ENCODE measurements around the gene IQCH. TPM values are rescaled to one million over a fixed set of nuclear protein-coding genes. Genes with fewer than 3 reads are reported as not detected.

The IQCH gene
- total RNA-seq, 3 donors from 2014 or later (not counting 1 experiment from before 2014, with no cell fraction given), result 0.78 to 1.4 (median 0.86) TPM

- no peaks in the 10 kb centered on the region for H3K9me3 Mint-ChIP-seq
- Histone ChIP-seq H3K4me1 (ENCODE audit: control insufficient read depth, insufficient read depth, low read length) (no peaks in the 10 kb centered on the region), H3K4me3 (ENCODE audit: low read length) (no peak overlapping the region), H3K9me3 (ENCODE audit: control insufficient read depth, insufficient read depth, low read length) (no peaks in the 10 kb centered on the region), H3K27me3 (ENCODE audit: control insufficient read depth, insufficient read depth, low read length) (peaks cover 2% of the 10 kb centered on the region), H3K36me3 (ENCODE audit: control insufficient read depth, insufficient read depth, low read length) (no peaks in the 10 kb centered on the region), H3K27ac (ENCODE audit: low read length) (no peak overlapping the region)
- H3K36me3 Mint-ChIP-seq, result no peaks in the 10 kb centered on the region
- peaks cover 8 to 49% of the 10 kb centered on the region in 2 donors for H3K27me3 Mint-ChIP-seq (ENCODE audit: low read depth in 2 of 2)
- WGBS (ENCODE audit: insufficient coverage), result 86% methylated on average over 3 of the region's 3 CpGs
- H3K27ac Mint-ChIP-seq, result no peak overlapping the region
- TF ChIP-seq CTCF (IDR thresholded peaks at IDR 0.05), result no peak
- ATAC-seq (no peak), DNase-seq (no peak)
- intact Hi-C loops (cut with micrococcal nuclease), result no loop called here
- H3K4me3 Mint-ChIP-seq, result no peak overlapping the region
- H3K4me1 Mint-ChIP-seq, result no peaks in the 10 kb centered on the region
Observed at GRCh38 chr15:67319961-67320360, 65.4 kb downstream of the IQCH start.

GRCh38 chr15:67321352-67321751 lies 66.8 kb downstream of the IQCH start:
- Mint-ChIP-seq H3K4me3 (no peak overlapping the region), H3K27ac (no peak overlapping the region), H3K4me1 (no peaks in the 10 kb centered on the region), H3K27me3 (ENCODE audit: low read depth in 2 of 2) (peaks cover 8 to 50% of the 10 kb centered on the region in 2 donors), H3K36me3 (no peaks in the 10 kb centered on the region), H3K9me3 (no peaks in the 10 kb centered on the region)
- Histone ChIP-seq H3K9me3 (ENCODE audit: control insufficient read depth, insufficient read depth, low read length) (no peaks in the 10 kb centered on the region), H3K36me3 (ENCODE audit: control insufficient read depth, insufficient read depth, low read length) (no peaks in the 10 kb centered on the region), H3K27me3 (ENCODE audit: control insufficient read depth, insufficient read depth, low read length) (peaks cover 2% of the 10 kb centered on the region), H3K4me1 (ENCODE audit: control insufficient read depth, insufficient read depth, low read length) (no peaks in the 10 kb centered on the region), H3K27ac (ENCODE audit: low read length) (no peak overlapping the region), H3K4me3 (ENCODE audit: low read length) (no peak overlapping the region)
- ATAC-seq (no peak), DNase-seq (no peak)
- TF ChIP-seq CTCF (IDR thresholded peaks at IDR 0.05), result no peak
- intact Hi-C loops (cut with micrococcal nuclease), result no loop called here

- H3K27me3 ChIP-seq (ENCODE audit: control insufficient read depth, insufficient read depth, low read length), result peaks cover 2% of the 10 kb centered on the region
- no peaks in the 10 kb centered on the region for H3K36me3 ChIP-seq (ENCODE audit: control insufficient read depth, insufficient read depth, low read length)
- Mint-ChIP-seq H3K36me3 (peaks cover 1% of the 10 kb centered on the region), H3K27me3 (ENCODE audit: low read depth in 2 of 2) (peaks cover 8 to 51% of the 10 kb centered on the region in 2 donors), H3K9me3 (no peaks in the 10 kb centered on the region), H3K27ac (no peak overlapping the region), H3K4me3 (no peak overlapping the region), H3K4me1 (no peaks in the 10 kb centered on the region)
- ATAC-seq, result no peak
- intact Hi-C loops (cut with micrococcal nuclease), result no loop called here
- WGBS (ENCODE audit: insufficient coverage), result 93% methylated on average over 4 of the region's 4 CpGs
- no peak for TF ChIP-seq CTCF (IDR thresholded peaks at IDR 0.05)
- H3K4me1 ChIP-seq (ENCODE audit: control insufficient read depth, insufficient read depth, low read length), result no peaks in the 10 kb centered on the region
- no peak for DNase-seq
- H3K27ac ChIP-seq (ENCODE audit: low read length), result no peak overlapping the region
- H3K9me3 ChIP-seq (ENCODE audit: control insufficient read depth, insufficient read depth, low read length), result no peaks in the 10 kb centered on the region
- H3K4me3 ChIP-seq (ENCODE audit: low read length), result no peak overlapping the region
Observed at GRCh38 chr15:67322481-67322880, 67.9 kb downstream of the IQCH start.

- H3K27me3 Mint-ChIP-seq (ENCODE audit: low read depth in 2 of 2), result peaks cover 11 to 37% of the 10 kb centered on the region in 2 donors
- H3K27me3 ChIP-seq (ENCODE audit: control insufficient read depth, insufficient read depth, low read length), result no peaks in the 10 kb centered on the region
- no peak overlapping the region for H3K27ac Mint-ChIP-seq
- H3K36me3 ChIP-seq (ENCODE audit: control insufficient read depth, insufficient read depth, low read length), result no peaks in the 10 kb centered on the region
- no peaks in the 10 kb centered on the region for H3K4me1 ChIP-seq (ENCODE audit: control insufficient read depth, insufficient read depth, low read length)
- no peaks in the 10 kb centered on the region for H3K9me3 ChIP-seq (ENCODE audit: control insufficient read depth, insufficient read depth, low read length)
- H3K36me3 Mint-ChIP-seq, result peaks cover 7% of the 10 kb centered on the region
- DNase-seq (no peak), ATAC-seq (no peak)
- H3K4me3 ChIP-seq (ENCODE audit: low read length), result no peak overlapping the region
- H3K27ac ChIP-seq (ENCODE audit: low read length), result no peak overlapping the region
- H3K4me3 Mint-ChIP-seq, result no peak overlapping the region
- no peaks in the 10 kb centered on the region for H3K4me1 Mint-ChIP-seq
- no peaks in the 10 kb centered on the region for H3K9me3 Mint-ChIP-seq
- intact Hi-C loops (cut with micrococcal nuclease), result no loop called here
- no peak for TF ChIP-seq CTCF (IDR thresholded peaks at IDR 0.05)
- 88% methylated on average over 1 of the region's 1 CpG for WGBS (ENCODE audit: insufficient coverage)
Observed at GRCh38 chr15:67327312-67327711, 72.7 kb downstream of the IQCH start.
